ENCODE data around the gene LRMDA. TPM values are rescaled to one million over a fixed set of nuclear protein-coding genes. Genes with fewer than 3 reads are reported as not detected.

Gene LRMDA
- total RNA-seq, 1 donor from 2014 or later, result 18.7 TPM

DNA sequence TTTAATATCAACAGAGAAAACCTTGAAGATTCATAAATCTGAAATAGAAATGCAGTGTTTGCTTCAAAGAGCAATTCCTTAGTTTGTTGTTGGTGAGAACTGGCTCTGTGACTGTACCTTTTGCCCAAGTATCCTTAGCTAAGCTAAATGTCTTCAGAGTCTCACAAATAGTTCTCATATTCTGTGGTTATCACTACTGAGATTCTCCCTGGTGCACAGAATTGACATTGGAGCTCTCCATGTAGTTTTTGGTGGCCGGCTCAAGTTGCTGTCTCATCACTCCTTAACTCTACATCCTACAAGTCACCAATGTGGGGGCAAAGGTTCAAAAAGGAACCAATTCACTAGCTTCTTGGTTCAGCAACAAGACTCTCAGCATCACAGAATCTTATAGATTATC, 780.3 kb downstream of the LRMDA start:
- no peak overlapping the region for H3K4me3 ChIP-seq (ENCODE audit: low read depth, low read length)
- H3K36me3 ChIP-seq (ENCODE audit: control insufficient read depth, insufficient read depth, low read length), result no peaks in the 10 kb centered on the region
- TF ChIP-seq, protein P1, sequence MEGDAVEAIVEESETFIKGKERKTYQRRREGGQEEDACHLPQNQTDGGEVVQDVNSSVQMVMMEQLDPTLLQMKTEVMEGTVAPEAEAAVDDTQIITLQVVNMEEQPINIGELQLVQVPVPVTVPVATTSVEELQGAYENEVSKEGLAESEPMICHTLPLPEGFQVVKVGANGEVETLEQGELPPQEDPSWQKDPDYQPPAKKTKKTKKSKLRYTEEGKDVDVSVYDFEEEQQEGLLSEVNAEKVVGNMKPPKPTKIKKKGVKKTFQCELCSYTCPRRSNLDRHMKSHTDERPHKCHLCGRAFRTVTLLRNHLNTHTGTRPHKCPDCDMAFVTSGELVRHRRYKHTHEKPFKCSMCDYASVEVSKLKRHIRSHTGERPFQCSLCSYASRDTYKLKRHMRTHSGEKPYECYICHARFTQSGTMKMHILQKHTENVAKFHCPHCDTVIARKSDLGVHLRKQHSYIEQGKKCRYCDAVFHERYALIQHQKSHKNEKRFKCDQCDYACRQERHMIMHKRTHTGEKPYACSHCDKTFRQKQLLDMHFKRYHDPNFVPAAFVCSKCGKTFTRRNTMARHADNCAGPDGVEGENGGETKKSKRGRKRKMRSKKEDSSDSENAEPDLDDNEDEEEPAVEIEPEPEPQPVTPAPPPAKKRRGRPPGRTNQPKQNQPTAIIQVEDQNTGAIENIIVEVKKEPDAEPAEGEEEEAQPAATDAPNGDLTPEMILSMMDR (IDR thresholded peaks at IDR 0.05; ENCODE audit: insufficient read depth, low read length, poor library complexity, severe bottlenecking), result no peak
- no peak for DNase-seq (ENCODE audit: low read depth)
- H3K27me3 ChIP-seq (ENCODE audit: control insufficient read depth, insufficient read depth, low read length), result no peaks in the 10 kb centered on the region

DNA sequence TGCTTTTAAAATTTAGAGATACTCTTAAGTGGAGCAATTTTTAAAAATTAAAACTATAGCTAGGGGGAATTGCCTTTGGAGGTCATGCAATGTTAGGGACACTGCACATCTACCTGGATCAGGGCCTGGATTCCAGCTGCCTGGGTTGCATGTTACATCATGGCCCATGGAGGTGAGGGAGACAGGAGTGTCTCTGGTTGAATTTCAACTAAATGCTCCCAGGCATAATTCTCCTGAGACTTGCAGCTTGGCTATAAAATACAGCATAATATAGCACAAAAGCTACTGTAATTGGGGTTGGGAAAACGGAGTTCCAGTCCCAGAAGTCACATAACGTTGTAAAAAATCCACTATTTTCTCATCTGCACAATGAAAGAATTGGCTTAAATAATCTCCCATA, 782.5 kb downstream of the LRMDA start:
- Histone ChIP-seq H3K4me3 (ENCODE audit: low read depth, low read length) (no peak overlapping the region), H3K27me3 (ENCODE audit: control insufficient read depth, insufficient read depth, low read length) (no peaks in the 10 kb centered on the region), H3K36me3 (ENCODE audit: control insufficient read depth, insufficient read depth, low read length) (no peaks in the 10 kb centered on the region)
- TF ChIP-seq, protein P1 (IDR thresholded peaks at IDR 0.05; ENCODE audit: insufficient read depth, low read length, poor library complexity, severe bottlenecking), result no peak
- DNase-seq (ENCODE audit: low read depth), result no peak

DNA sequence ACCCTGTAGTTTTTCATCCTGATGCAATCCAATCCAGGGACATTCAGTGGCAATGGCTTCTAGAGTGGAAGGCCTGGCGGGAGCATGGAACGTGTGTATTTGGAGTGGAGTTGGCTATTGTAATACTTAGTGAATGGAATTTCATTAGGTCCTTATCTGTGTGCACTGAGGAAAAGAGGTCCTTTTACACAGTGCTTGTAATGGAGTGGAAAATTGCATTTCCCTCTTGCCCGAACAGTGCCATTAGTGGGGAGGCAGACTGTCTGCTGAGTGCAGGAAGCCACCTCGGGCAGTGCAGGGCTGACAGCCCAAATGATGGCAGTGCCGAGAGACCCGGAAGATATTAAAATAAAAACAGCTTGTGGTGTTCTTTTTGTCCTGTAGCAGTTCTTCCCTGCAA, 786.6 kb downstream of the LRMDA start:
- H3K27me3 ChIP-seq (ENCODE audit: control insufficient read depth, insufficient read depth, low read length), result no peaks in the 10 kb centered on the region
- H3K4me3 ChIP-seq (ENCODE audit: low read depth, low read length), result no peak overlapping the region
- H3K36me3 ChIP-seq (ENCODE audit: control insufficient read depth, insufficient read depth, low read length), result no peaks in the 10 kb centered on the region
- DNase-seq (ENCODE audit: low read depth), result no peak
- TF ChIP-seq, protein P1 (IDR thresholded peaks at IDR 0.05; ENCODE audit: insufficient read depth, low read length, poor library complexity, severe bottlenecking), result no peak

DNA sequence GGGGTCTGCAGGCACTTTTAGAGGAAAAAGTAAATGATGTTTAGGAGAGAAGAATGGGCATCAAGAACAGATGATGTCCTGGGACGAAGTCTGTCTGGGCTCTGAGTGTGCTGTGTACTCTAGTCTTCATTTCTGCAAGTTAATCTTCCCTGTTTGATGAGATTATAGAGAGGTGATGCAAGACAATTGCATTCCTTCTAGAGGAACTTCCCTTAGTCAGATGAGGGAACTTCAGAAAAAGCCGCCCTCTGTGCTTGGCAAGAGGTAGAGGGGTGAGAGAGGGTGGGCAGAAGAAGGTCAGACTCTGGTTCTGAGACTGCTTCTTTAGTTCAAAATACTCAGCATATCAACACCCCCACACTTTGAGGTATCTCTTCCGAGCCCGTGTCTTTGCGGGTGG, 797.9 kb downstream of the LRMDA start:
- H3K4me3 ChIP-seq (ENCODE audit: low read depth, low read length), result no peak overlapping the region
- TF ChIP-seq, protein P1 (IDR thresholded peaks at IDR 0.05; ENCODE audit: insufficient read depth, low read length, poor library complexity, severe bottlenecking), result no peak
- DNase-seq (ENCODE audit: low read depth), result no peak
- H3K27me3 ChIP-seq (ENCODE audit: control insufficient read depth, insufficient read depth, low read length), result no peaks in the 10 kb centered on the region
- H3K36me3 ChIP-seq (ENCODE audit: control insufficient read depth, insufficient read depth, low read length), result no peaks in the 10 kb centered on the region

DNA sequence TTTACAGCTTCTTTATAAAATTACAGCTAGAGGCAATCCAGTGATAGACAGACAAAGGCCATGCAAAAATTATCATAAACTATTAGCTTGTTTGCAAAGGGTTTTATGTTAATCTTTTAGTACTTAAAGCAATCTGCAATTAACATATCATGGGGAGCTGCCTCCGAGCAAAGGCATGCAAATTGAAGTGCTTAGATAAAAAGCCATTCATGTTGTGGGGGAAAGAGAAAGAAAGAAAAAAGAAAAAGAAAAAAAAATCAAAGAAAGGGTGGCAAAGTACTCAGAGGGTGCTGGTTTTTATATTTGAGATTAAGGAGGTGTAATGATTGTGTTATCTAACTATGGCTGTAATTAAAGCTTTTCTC, 799.5 kb downstream of the LRMDA start:
- TF ChIP-seq, protein P1 (IDR thresholded peaks at IDR 0.05; ENCODE audit: insufficient read depth, low read length, poor library complexity, severe bottlenecking), result no peak
- Histone ChIP-seq H3K36me3 (ENCODE audit: control insufficient read depth, insufficient read depth, low read length) (no peaks in the 10 kb centered on the region), H3K4me3 (ENCODE audit: low read depth, low read length) (no peak overlapping the region), H3K27me3 (ENCODE audit: control insufficient read depth, insufficient read depth, low read length) (no peaks in the 10 kb centered on the region)
- no peak for DNase-seq (ENCODE audit: low read depth)

DNA sequence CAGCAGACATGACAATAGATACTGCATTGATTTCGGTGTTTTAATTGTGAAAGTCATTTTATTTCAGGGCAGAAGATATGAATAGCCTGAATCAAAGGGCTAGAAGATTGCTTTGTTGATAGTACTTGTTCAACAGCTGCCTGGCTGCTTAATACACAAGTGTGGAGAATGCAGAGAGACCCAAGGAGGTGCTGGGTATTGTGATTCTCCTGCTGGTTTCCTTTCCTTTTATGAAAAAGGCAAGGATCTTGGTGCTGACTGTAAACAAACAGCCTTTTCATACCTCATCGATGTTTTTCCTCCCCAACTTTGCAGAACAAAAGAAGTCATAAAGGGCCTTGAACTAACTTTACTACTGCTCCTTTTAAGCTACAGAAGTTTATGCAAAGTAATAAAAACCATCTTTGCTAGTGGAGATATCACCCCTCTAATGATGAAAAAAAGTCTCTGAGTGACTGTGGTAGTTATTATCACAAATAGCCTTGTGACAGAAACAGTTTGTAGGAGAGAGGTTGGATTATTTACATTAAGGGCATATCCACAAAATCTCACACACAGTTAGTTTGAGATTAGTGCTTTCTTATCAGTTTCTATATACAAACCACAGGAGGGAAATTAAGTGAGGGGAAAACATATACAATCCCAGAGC, 800.0 kb downstream of the LRMDA start:
- Histone ChIP-seq H3K36me3 (ENCODE audit: control insufficient read depth, insufficient read depth, low read length) (no peaks in the 10 kb centered on the region), H3K27me3 (ENCODE audit: control insufficient read depth, insufficient read depth, low read length) (no peaks in the 10 kb centered on the region), H3K4me3 (ENCODE audit: low read depth, low read length) (no peak overlapping the region)
- TF ChIP-seq, protein P1 (IDR thresholded peaks at IDR 0.05; ENCODE audit: insufficient read depth, low read length, poor library complexity, severe bottlenecking), result no peak
- no peak for DNase-seq (ENCODE audit: low read depth)
